ENCODE data around the gene EFCAB11. TPM values are rescaled to one million over a fixed set of nuclear protein-coding genes. Genes with fewer than 3 reads are reported as not detected.

The EFCAB11 gene
- total and polyA plus RNA-seq, 2 of the 4 experiments (the other 2 are of a cell fraction) = 2.2 to 5.3 TPM

DNA sequence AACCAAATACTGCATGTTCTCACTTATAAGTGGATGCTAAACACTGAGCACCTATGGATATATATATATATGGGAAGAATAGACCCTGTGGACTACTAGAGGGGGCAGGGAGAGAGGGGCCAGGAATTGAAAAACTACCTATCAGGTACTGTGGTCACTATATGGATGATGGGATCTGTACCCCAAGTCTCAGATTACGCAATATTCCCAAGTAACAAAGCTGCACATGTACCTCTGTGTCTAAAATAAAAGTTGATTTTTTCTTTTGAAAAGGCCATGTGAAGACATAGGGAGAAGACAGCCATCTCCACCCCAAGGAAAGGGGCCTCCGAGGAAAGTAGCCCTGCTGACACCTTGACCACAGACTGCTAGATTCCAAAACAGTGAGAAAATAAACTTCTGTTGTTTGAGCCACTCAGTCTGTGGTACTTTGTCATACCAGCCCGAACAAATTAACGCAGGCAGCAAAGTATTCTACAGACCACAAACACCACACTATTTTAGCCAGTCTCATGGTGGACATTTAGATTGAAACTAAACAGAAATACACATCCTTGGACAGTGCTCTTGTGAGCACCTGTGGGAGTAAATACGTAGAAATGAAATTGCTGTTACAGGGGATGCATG, 197.1 kb downstream of the EFCAB11 start:
- in situ Hi-C loops (cut with MboI; ENCODE audit: low sequenced_read_pairs) (loop anchor here (25.0 kb wide), 1 partner anchor 720 kb away; no protein-coding TSS in a partner anchor), dilution Hi-C loops (cut with HindIII; ENCODE audit: low sequenced_read_pairs, unreplicated experiment) (no loop called here), intact Hi-C loops (cut with micrococcal nuclease) (no loop called here)
- H2AFZ ChIP-seq (replicated peaks; ENCODE audit: low read length, poor library complexity) = no peak overlapping the region
- no peak overlapping the region for H2BK15ac ChIP-seq (ENCODE audit: low read depth, low read length)
- H3K4ac ChIP-seq (ENCODE audit: low read depth, low read length) = no peak overlapping the region
- no peaks in the 10 kb centered on the region for H3K79me1 ChIP-seq (ENCODE audit: low read depth in 1 of 2, low read length in 2 of 2)
- H2BK120ac ChIP-seq (ENCODE audit: low read depth, low read length) = no peak overlapping the region
- H4K5ac ChIP-seq (ENCODE audit: low read depth, low read length) = no peak overlapping the region
- H3K14ac ChIP-seq (replicated peaks; ENCODE audit: low read depth, low read length) = no peak overlapping the region
- POLR2A ChIA-PET (ENCODE audit: unreplicated experiment) = no interaction called here
- H3K18ac ChIP-seq (ENCODE audit: low read depth, low read length) = no peak overlapping the region
- no peak overlapping the region for H4K91ac ChIP-seq (ENCODE audit: insufficient read depth, low read depth, low read length)
- no peak overlapping the region for H3K56ac ChIP-seq (ENCODE audit: extremely low read depth, insufficient read depth, low read length)
- peaks cover 3% of the 10 kb centered on the region; the same call in 1 of the 2 replicates for H3K9me3 ChIP-seq (ENCODE audit: control insufficient read depth, insufficient read depth, low read length)
- no peak overlapping the region for H2BK5ac ChIP-seq (ENCODE audit: low read depth, low read length, poor library complexity, severe bottlenecking)
- DNase-seq (no peak), ATAC-seq (ENCODE audit: low read depth) (no peak)
- no peaks in the 10 kb centered on the region for H3K36me3 ChIP-seq (ENCODE audit: control insufficient read depth, insufficient read depth, low read length)
- H3K27me3 ChIP-seq (ENCODE audit: control insufficient read depth, insufficient read depth, low read length) = no peaks in the 10 kb centered on the region
- H2AK5ac ChIP-seq (ENCODE audit: low read depth, low read length) = no peak overlapping the region
- BruUV-seq (replicated peaks) = no TSS peak
- CTCF ChIA-PET = no interaction called here
- 0 out of 2 replicates have a peak overlapping the region, but pooled peaks have one; percentile 11 for H3K23ac ChIP-seq (ENCODE audit: low read depth, low read length)
- H3K9me1 ChIP-seq (ENCODE audit: insufficient read depth, low read length) = no peaks in the 10 kb centered on the region; the same call in 1 of the 2 replicates
- no peak for TF ChIP-seq BHLHE40 (IDR thresholded peaks at IDR 0.05; ENCODE audit: low read depth, low read length)
- TF ChIP-seq, protein P1, sequence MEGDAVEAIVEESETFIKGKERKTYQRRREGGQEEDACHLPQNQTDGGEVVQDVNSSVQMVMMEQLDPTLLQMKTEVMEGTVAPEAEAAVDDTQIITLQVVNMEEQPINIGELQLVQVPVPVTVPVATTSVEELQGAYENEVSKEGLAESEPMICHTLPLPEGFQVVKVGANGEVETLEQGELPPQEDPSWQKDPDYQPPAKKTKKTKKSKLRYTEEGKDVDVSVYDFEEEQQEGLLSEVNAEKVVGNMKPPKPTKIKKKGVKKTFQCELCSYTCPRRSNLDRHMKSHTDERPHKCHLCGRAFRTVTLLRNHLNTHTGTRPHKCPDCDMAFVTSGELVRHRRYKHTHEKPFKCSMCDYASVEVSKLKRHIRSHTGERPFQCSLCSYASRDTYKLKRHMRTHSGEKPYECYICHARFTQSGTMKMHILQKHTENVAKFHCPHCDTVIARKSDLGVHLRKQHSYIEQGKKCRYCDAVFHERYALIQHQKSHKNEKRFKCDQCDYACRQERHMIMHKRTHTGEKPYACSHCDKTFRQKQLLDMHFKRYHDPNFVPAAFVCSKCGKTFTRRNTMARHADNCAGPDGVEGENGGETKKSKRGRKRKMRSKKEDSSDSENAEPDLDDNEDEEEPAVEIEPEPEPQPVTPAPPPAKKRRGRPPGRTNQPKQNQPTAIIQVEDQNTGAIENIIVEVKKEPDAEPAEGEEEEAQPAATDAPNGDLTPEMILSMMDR (conservative IDR thresholded peaks at IDR 0.05; ENCODE audit: low read depth, low read length) = no peak
- TF ChIP-seq CEBPB (IDR thresholded peaks at IDR 0.05; ENCODE audit: low read depth, low read length) = peak; percentile 94
- no peak for TF ChIP-seq MAZ (IDR thresholded peaks at IDR 0.05; ENCODE audit: borderline replicate concordance, low read depth, low read length)
- H2BK20ac ChIP-seq (ENCODE audit: low read depth, low read length) = no peak overlapping the region
- no peak overlapping the region for H2AK9ac ChIP-seq (replicated peaks; ENCODE audit: low read depth, low read length, poor library complexity)
- no peak overlapping the region for H3K9ac ChIP-seq (ENCODE audit: low read depth, low read length)
- no peaks in the 10 kb centered on the region for H4K20me1 ChIP-seq (ENCODE audit: insufficient read depth, low read length)
- H4K8ac ChIP-seq (ENCODE audit: low read depth in 2 of 2, low read length in 2 of 2) = no peak overlapping the region
- WGBS, 2 experiments (ENCODE audit: extremely low coverage in 2 of 2, insufficient read length in 1 of 2) = no CpG with 5 or more reads among the region's 5 CpGs
- H3K4me3 ChIP-seq (ENCODE audit: insufficient read depth, low read depth, low read length) = no peak overlapping the region
- no peak overlapping the region for H3K27ac ChIP-seq (ENCODE audit: insufficient read depth, low read length)
- H3K4me2 ChIP-seq (ENCODE audit: low read depth, low read length) = no peak overlapping the region
- peaks cover 2% of the 10 kb centered on the region; the same call in 1 of the 2 replicates for H3K4me1 ChIP-seq (ENCODE audit: control insufficient read depth, insufficient read depth, low read length)
